ENCODE data around the gene VAV1. TPM values are rescaled to one million over a fixed set of nuclear protein-coding genes. Genes with fewer than 3 reads are reported as not detected.

VAV1 gene
- total and polyA plus RNA-seq, 2 donors from 2014 or later, result 0.90 to 15.5 TPM

GRCh38 chr19:6848986-6849385 lies 76.5 kb downstream of the VAV1 start:
- Histone ChIP-seq H3K27me3 (ENCODE audit: control insufficient read depth, insufficient read depth, low read length) (no peaks in the 10 kb centered on the region), H3K36me3 (ENCODE audit: control insufficient read depth in 2 of 3, insufficient read depth in 3 of 3, low read length in 3 of 3) (no peaks in the 10 kb centered on the region), H3K9ac (ENCODE audit: low read length in 3 of 3) (no peak overlapping the region), H3K4me3 (ENCODE audit: low read length in 3 of 3) (no peak overlapping the region), H3K27ac (ENCODE audit: low read depth in 2 of 2, low read length in 2 of 2) (no peak overlapping the region), H3K4me1 (ENCODE audit: control insufficient read depth in 2 of 3, insufficient read depth in 2 of 3, low read depth in 1 of 3, low read length in 3 of 3) (no peaks in the 10 kb centered on the region), H3K9me3 (ENCODE audit: control insufficient read depth in 2 of 3, insufficient read depth in 1 of 3, low read length in 3 of 3) (no peaks in the 10 kb centered on the region)
- intact Hi-C loops (cut with DNase I), result no loop called here
- DNase-seq, result no peak
- FAIRE-seq, result no peak
- no peak for TF ChIP-seq CTCF (IDR thresholded peaks at IDR 0.05; ENCODE audit: borderline replicate concordance, extremely low read depth, insufficient read depth)

- no peak for FAIRE-seq
- peak in 1 of 5 donors; percentile 50 for DNase-seq
Observed at GRCh38 chr19:6849876-6850275, 77.4 kb downstream of the VAV1 start.

GRCh38 chr19:6851359-6851758 lies 78.9 kb downstream of the VAV1 start:
- Histone ChIP-seq H3K4me1 (ENCODE audit: control insufficient read depth in 2 of 3, insufficient read depth in 2 of 3, low read depth in 1 of 3, low read length in 3 of 3) (no peaks in the 10 kb centered on the region), H3K27me3 (ENCODE audit: control insufficient read depth, insufficient read depth, low read length) (no peaks in the 10 kb centered on the region), H3K36me3 (ENCODE audit: control insufficient read depth in 2 of 3, insufficient read depth in 3 of 3, low read length in 3 of 3) (no peaks in the 10 kb centered on the region), H3K27ac (ENCODE audit: low read depth in 2 of 2, low read length in 2 of 2) (no peak overlapping the region), H3K4me3 (ENCODE audit: low read length in 3 of 3) (no peak overlapping the region), H3K9me3 (ENCODE audit: control insufficient read depth in 2 of 3, insufficient read depth in 1 of 3, low read length in 3 of 3) (no peaks in the 10 kb centered on the region), H3K9ac (ENCODE audit: low read length in 3 of 3) (no peak overlapping the region)
- DNase-seq, result no peak
- TF ChIP-seq CTCF (IDR thresholded peaks at IDR 0.05; ENCODE audit: borderline replicate concordance, extremely low read depth, insufficient read depth), result no peak
- no peak for FAIRE-seq
- intact Hi-C loops (cut with DNase I), result no loop called here

More at GRCh38 chr19:6849876-6850275, 77.4 kb downstream of the VAV1 start:
- TF ChIP-seq CTCF (IDR thresholded peaks at IDR 0.05; ENCODE audit: borderline replicate concordance, extremely low read depth, insufficient read depth), result no peak
- no peak overlapping the region for H3K9ac ChIP-seq (ENCODE audit: low read length in 3 of 3)
- intact Hi-C loops (cut with DNase I), result no loop called here
- no peak overlapping the region for H3K4me3 ChIP-seq (ENCODE audit: low read length in 3 of 3)
- H3K4me1 ChIP-seq (ENCODE audit: control insufficient read depth in 2 of 3, insufficient read depth in 2 of 3, low read depth in 1 of 3, low read length in 3 of 3), result no peaks in the 10 kb centered on the region
- H3K27me3 ChIP-seq (ENCODE audit: control insufficient read depth, insufficient read depth, low read length), result no peaks in the 10 kb centered on the region
- H3K27ac ChIP-seq (ENCODE audit: low read depth in 2 of 2, low read length in 2 of 2), result no peak overlapping the region
- no peaks in the 10 kb centered on the region for H3K9me3 ChIP-seq (ENCODE audit: control insufficient read depth in 2 of 3, insufficient read depth in 1 of 3, low read length in 3 of 3)
- no peaks in the 10 kb centered on the region for H3K36me3 ChIP-seq (ENCODE audit: control insufficient read depth in 2 of 3, insufficient read depth in 3 of 3, low read length in 3 of 3)

GRCh38 chr19:6852001-6852400 lies 79.5 kb downstream of the VAV1 start:
- no peak for FAIRE-seq
- no peak overlapping the region for H3K9ac ChIP-seq (ENCODE audit: low read length in 3 of 3)
- no peaks in the 10 kb centered on the region for H3K27me3 ChIP-seq (ENCODE audit: control insufficient read depth, insufficient read depth, low read length)
- H3K9me3 ChIP-seq (ENCODE audit: control insufficient read depth in 2 of 3, insufficient read depth in 1 of 3, low read length in 3 of 3), result no peaks in the 10 kb centered on the region
- no peak overlapping the region for H3K4me3 ChIP-seq (ENCODE audit: low read length in 3 of 3)
- DNase-seq, result no peak
- no peaks in the 10 kb centered on the region for H3K36me3 ChIP-seq (ENCODE audit: control insufficient read depth in 2 of 3, insufficient read depth in 3 of 3, low read length in 3 of 3)
- H3K4me1 ChIP-seq (ENCODE audit: control insufficient read depth in 2 of 3, insufficient read depth in 2 of 3, low read depth in 1 of 3, low read length in 3 of 3), result no peaks in the 10 kb centered on the region
- no peak for TF ChIP-seq CTCF (IDR thresholded peaks at IDR 0.05; ENCODE audit: borderline replicate concordance, extremely low read depth, insufficient read depth)
- H3K27ac ChIP-seq (ENCODE audit: low read depth in 2 of 2, low read length in 2 of 2), result no peak overlapping the region
- intact Hi-C loops (cut with DNase I), result no loop called here
